Keratinocyte (primary cell): ENCODE results near the gene RPA1. TPM values are rescaled to one million over a fixed set of nuclear protein-coding genes. Genes with fewer than 3 reads are reported as not detected.

ENCODE experiments used
- DNase-seq: peaks from one replicate; pipeline ENCODE4 v3.0.0-alpha.2; 2011; ENCODE audit warnings: low read depth, missing footprints, low spot score
- FAIRE-seq: peaks from 2 replicates; lab custom pipeline; 2011; peaks lifted over from hg19 to GRCh38; lab: Jason Lieb, UNC
- H2AFZ ChIP-seq: 2 replicates; pipeline ENCODE4 v1.6.0; 2012; ENCODE audit warnings: low read length, control low read depth, inconsistent platforms; ENCODE audit not compliant: control insufficient read depth
- H3K27ac ChIP-seq: 2 replicates; pipeline ENCODE4 v1.5.1; 2011; ENCODE audit warnings: low read length; ENCODE audit not compliant: control insufficient read depth, insufficient read depth
- H3K27me3 ChIP-seq: 3 replicates; pipeline ENCODE4 v1.6.0; 2011; ENCODE audit warnings: low read length; ENCODE audit not compliant: control insufficient read depth, insufficient read depth; ENCODE audit errors: extremely low read depth
- H3K36me3 ChIP-seq, 2 experiments: 2 replicates in 1 of 2; 3 replicates in 1 of 2; pipeline ENCODE4 v1.5.1; 2011; ENCODE audit warnings: low read length in 2 of 2, mild to moderate bottlenecking in 1 of 2; ENCODE audit not compliant: control insufficient read depth in 2 of 2, insufficient read depth in 2 of 2; ENCODE audit errors: extremely low read depth in 1 of 2
- H3K4me1 ChIP-seq: 3 replicates; pipeline ENCODE4 v1.5.1; 2011; ENCODE audit warnings: low read length; ENCODE audit not compliant: control insufficient read depth, insufficient read depth; ENCODE audit errors: extremely low read depth
- H3K4me2 ChIP-seq: 3 replicates; pipeline ENCODE4 v1.6.0; 2011; ENCODE audit warnings: low read depth, low read length; ENCODE audit not compliant: control insufficient read depth, insufficient read depth; ENCODE audit errors: extremely low read depth
- H3K4me3 ChIP-seq, 3 experiments: fragments of 200-600 bp in 1 of 3; sonication (generic) in 1 of 3; 2 replicates in 2 of 3; 3 replicates in 1 of 3; pipeline ENCODE4 v1.5.1; 2011 to 2016; ENCODE audit warnings: low read length in 3 of 3, mild to moderate bottlenecking in 3 of 3, control low read depth in 2 of 3, inconsistent platforms in 1 of 3, low read depth in 1 of 3, mixed read lengths in 1 of 3, mixed run types in 1 of 3, moderate library complexity in 1 of 3; ENCODE audit not compliant: control insufficient read depth in 2 of 3, insufficient read depth in 2 of 3; ENCODE audit errors: extremely low read depth in 1 of 3
- H3K79me2 ChIP-seq: 2 replicates; pipeline ENCODE4 v1.6.0; 2012; ENCODE audit warnings: low read length; ENCODE audit not compliant: control insufficient read depth, insufficient read depth
- H3K9ac ChIP-seq: 3 replicates; pipeline ENCODE4 v1.6.0; 2011; ENCODE audit warnings: low read length; ENCODE audit not compliant: control insufficient read depth, insufficient read depth; ENCODE audit errors: extremely low read depth
- H3K9me1 ChIP-seq: 3 replicates; pipeline ENCODE4 v1.6.0; 2011; ENCODE audit warnings: low read length; ENCODE audit not compliant: control insufficient read depth, insufficient read depth; ENCODE audit errors: extremely low read depth
- H3K9me3 ChIP-seq: 2 replicates; pipeline ENCODE4 v1.5.1; 2012; ENCODE audit warnings: low read depth, low read length; ENCODE audit not compliant: control insufficient read depth
- H4K20me1 ChIP-seq: 3 replicates; pipeline ENCODE4 v1.6.0; 2011; ENCODE audit warnings: low read length; ENCODE audit not compliant: control insufficient read depth, insufficient read depth; ENCODE audit errors: extremely low read depth
- CTCF ChIP-seq, 3 experiments: IDR thresholded peaks in 1 of 3; conservative IDR thresholded peaks in 1 of 3; optimal IDR thresholded peaks in 1 of 3; 2 replicates in 2 of 3; 3 replicates in 1 of 3; pipeline versions ENCODE3 to v1.5.1; 2011; ENCODE audit warnings: low read length in 3 of 3, mild to moderate bottlenecking in 3 of 3, moderate library complexity in 2 of 3, control low read depth in 1 of 3, inconsistent platforms in 1 of 3; ENCODE audit not compliant: insufficient read depth in 2 of 3; ENCODE audit errors: extremely low read depth in 1 of 3
- EZH2 ChIP-seq: IDR thresholded peaks from one replicate; pipeline ENCODE4 v1.6.1; 2012; ENCODE audit warnings: inconsistent platforms, mild to moderate bottlenecking, low read length, moderate library complexity
- dilution Hi-C: fragments of 300-500 bp; cut with MboI; formaldehyde crosslinking; loops from one replicate; pipeline ENCODE4 v1.7.0; 2020; ENCODE audit warnings: low sequenced_read_pairs; ENCODE audit not compliant: extremely low pct_ligation_motif_present
- polyA plus RNA-seq, 5 experiments: library from polyadenylated mRNA; depleted of rRNA in 3 of 5; stranded (reverse) in 3 of 5; stranded (forward) in 1 of 5; unstranded in 1 of 5; fragments of >200 nt; gene quantifications; 1 replicate in 1 of 5; 2 replicates in 3 of 5; 3 replicates in 1 of 5; pipeline versions ENCODE4 v1.2.1 to v1.2.3, GENCODE V29; 2011 to 2012; ENCODE audit warnings: missing spikeins in 2 of 5, low read depth in 1 of 5, low replicate concordance in 1 of 5

RPA1 gene
- polyA plus RNA-seq, 1 donor (not counting 4 experiments of a cell fraction or from before 2014, with no cell fraction given), result 74.9 TPM

DNA sequence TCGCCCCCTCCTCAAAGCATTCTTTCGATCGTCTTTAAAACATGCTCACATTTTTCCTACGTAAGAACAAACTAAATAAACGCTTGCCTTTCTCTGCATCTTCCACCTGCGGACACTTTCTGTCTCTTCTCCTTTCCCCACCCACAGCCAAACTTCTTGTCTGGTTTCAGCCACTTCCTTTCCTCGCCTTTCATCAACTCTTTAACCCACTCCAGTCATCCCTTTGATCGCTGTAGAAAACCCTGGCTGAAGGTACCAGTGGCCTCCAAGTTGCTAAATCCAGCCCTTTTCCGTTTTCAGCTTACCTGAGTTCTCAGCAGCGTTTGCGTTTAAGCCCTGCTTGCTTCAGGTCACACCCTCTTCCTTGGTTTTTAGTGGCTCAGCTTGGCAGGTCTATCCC lies 483 bp downstream of the RPA1 start:
- dilution Hi-C loops, result no loop called here
- Histone ChIP-seq H3K9ac (peak overlapping the region; percentile 74), H3K27me3 (no peaks in the 10 kb centered on the region), H3K27ac (peak overlapping the region; percentile 68), H2AFZ (peak overlapping the region; percentile 86), H4K20me1 (no peaks in the 10 kb centered on the region), H3K4me1 (peaks cover 13% of the 10 kb centered on the region), H3K79me2 (peaks cover 53% of the 10 kb centered on the region), H3K36me3 (peaks cover 2 to 11% of the 10 kb centered on the region in 2 experiments), H3K9me1 (no peaks in the 10 kb centered on the region), H3K4me2 (peak overlapping the region; percentile 90), H3K4me3 (peak overlapping the region; percentile 87 to 100 (median 90)), H3K9me3 (no peaks in the 10 kb centered on the region)
- peak; percentile 34 for FAIRE-seq
- DNase-seq, result no peak
- TF ChIP-seq EZH2 (no peak), CTCF (optimal IDR thresholded peaks at IDR 0.05 in 1 of 3, IDR thresholded peaks at IDR 0.05 in 1 of 3, conservative IDR thresholded peaks at IDR 0.05 in 1 of 3; ENCODE audit: extremely low read depth in 1 of 3, insufficient read depth in 2 of 3, low read length in 3 of 3) (no peak)

GRCh38 chr17:1834380-1835149 lies 4.8 kb downstream of the RPA1 start:
- no peaks in the 10 kb centered on the region for H4K20me1 ChIP-seq
- FAIRE-seq (no peak), DNase-seq (no peak)
- TF ChIP-seq CTCF (optimal IDR thresholded peaks at IDR 0.05 in 1 of 3, IDR thresholded peaks at IDR 0.05 in 1 of 3, conservative IDR thresholded peaks at IDR 0.05 in 1 of 3; ENCODE audit: extremely low read depth in 1 of 3, insufficient read depth in 2 of 3, low read length in 3 of 3) (no peak), EZH2 (no peak)
- peaks cover 0 to 10% of the 10 kb centered on the region in 2 experiments for H3K36me3 ChIP-seq
- H3K9me1 ChIP-seq, result no peaks in the 10 kb centered on the region
- H3K9me3 ChIP-seq, result no peaks in the 10 kb centered on the region
- H3K9ac ChIP-seq, result no peak overlapping the region
- H3K27ac ChIP-seq, result no peak overlapping the region
- no peak overlapping the region for H2AFZ ChIP-seq
- H3K27me3 ChIP-seq, result no peaks in the 10 kb centered on the region
- H3K79me2 ChIP-seq, result peaks cover 74% of the 10 kb centered on the region
- dilution Hi-C loops, result no loop called here
- no peak overlapping the region for H3K4me3 ChIP-seq
- peaks cover 9% of the 10 kb centered on the region for H3K4me1 ChIP-seq
- no peak overlapping the region for H3K4me2 ChIP-seq
